SK-N-SH (cell line): ENCODE data around the gene NOC2L.

Experiments
- EP300 ChIP-seq, 2 experiments: IDR thresholded peaks; 2 replicates each; pipeline versions ENCODE4 v1.4.0 to v1.6.1; 2012; ENCODE audit warnings: borderline replicate concordance in 1 of 2, low read depth in 1 of 2, low read length in 1 of 2
- POLR2AphosphoS5 ChIP-seq: IDR thresholded peaks from 2 replicates; pipeline ENCODE4 v1.6.1; 2012; ENCODE audit warnings: low read depth, low read length
- RFX5 ChIP-seq: IDR thresholded peaks from 2 replicates; pipeline ENCODE4 v1.6.1; 2012; ENCODE audit warnings: mild to moderate bottlenecking, improper control_type of control experiment, low read length
- TAF1 ChIP-seq: IDR thresholded peaks from 2 replicates; pipeline ENCODE4 v1.6.1; 2012; ENCODE audit warnings: low read depth, mild to moderate bottlenecking, low read length, moderate library complexity, borderline replicate concordance
- TF ChIP-seq, protein P1 (sequence below): fragments of 200-600 bp; sonication (generic); IDR thresholded peaks from 2 replicates; pipeline ENCODE4 v1.6.1; 2017; ENCODE audit warnings: antibody characterized with exemption, mild to moderate bottlenecking, moderate library complexity

GRCh38 chr1:927234-927633, 31.8 kb downstream of the NOC2L start:
- TF ChIP-seq, protein P1, sequence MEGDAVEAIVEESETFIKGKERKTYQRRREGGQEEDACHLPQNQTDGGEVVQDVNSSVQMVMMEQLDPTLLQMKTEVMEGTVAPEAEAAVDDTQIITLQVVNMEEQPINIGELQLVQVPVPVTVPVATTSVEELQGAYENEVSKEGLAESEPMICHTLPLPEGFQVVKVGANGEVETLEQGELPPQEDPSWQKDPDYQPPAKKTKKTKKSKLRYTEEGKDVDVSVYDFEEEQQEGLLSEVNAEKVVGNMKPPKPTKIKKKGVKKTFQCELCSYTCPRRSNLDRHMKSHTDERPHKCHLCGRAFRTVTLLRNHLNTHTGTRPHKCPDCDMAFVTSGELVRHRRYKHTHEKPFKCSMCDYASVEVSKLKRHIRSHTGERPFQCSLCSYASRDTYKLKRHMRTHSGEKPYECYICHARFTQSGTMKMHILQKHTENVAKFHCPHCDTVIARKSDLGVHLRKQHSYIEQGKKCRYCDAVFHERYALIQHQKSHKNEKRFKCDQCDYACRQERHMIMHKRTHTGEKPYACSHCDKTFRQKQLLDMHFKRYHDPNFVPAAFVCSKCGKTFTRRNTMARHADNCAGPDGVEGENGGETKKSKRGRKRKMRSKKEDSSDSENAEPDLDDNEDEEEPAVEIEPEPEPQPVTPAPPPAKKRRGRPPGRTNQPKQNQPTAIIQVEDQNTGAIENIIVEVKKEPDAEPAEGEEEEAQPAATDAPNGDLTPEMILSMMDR = no peak
- TF ChIP-seq TAF1 (no peak), RFX5 (no peak), EP300 (IDR thresholded peaks at IDR 0.05; ENCODE audit: borderline replicate concordance in 1 of 2, low read depth in 1 of 2, low read length in 1 of 2) (no peak), POLR2AphosphoS5 (no peak)
